Ascending aorta (tissue), 2 donors: ENCODE data around the gene SMLR1. TPM values are rescaled to one million over a fixed set of nuclear protein-coding genes. Genes with fewer than 3 reads are reported as not detected.

Source experiments
- DNase-seq, 2 donors: peaks; one replicate each; pipeline ENCODE4 v3.0.0-alpha.2; 2019; ENCODE audit warnings: low spot score in 2 of 2
- H3K27ac ChIP-seq, 2 donors: fragments of 200-600 bp; sonication (generic); one replicate each; pipeline ENCODE4 v1.5.1; 2016 to 2017; ENCODE audit warnings: mild to moderate bottlenecking in 1 of 2
- H3K27me3 ChIP-seq: fragments of 200-600 bp; sonication (generic); one replicate; pipeline ENCODE4 v1.5.1; 2017
- H3K36me3 ChIP-seq, 2 donors: fragments of 200-600 bp; sonication (generic); one replicate each; pipeline ENCODE4 v1.5.1; 2016
- H3K4me1 ChIP-seq, 2 donors: fragments of 200-600 bp; sonication (generic); one replicate each; pipeline ENCODE4 v1.5.1; 2016 to 2017; ENCODE audit warnings: mild to moderate bottlenecking in 1 of 2
- H3K4me3 ChIP-seq, 2 donors: fragments of 200-600 bp; sonication (generic); one replicate each; pipeline ENCODE4 v1.5.1; 2016 to 2017; ENCODE audit warnings: mild to moderate bottlenecking in 1 of 2
- H3K9me3 ChIP-seq, 2 donors: fragments of 200-600 bp; sonication (generic); one replicate each; pipeline ENCODE4 v1.5.1; 2016
- CTCF ChIP-seq, 3 experiments: fragments of 200-600 bp in 2 of 3; fragments of 450-650 bp in 1 of 3; sonication (generic) in 2 of 3; IDR thresholded peaks; one replicate each; pipeline ENCODE4 v1.5.1; 2016 to 2019; ENCODE audit warnings: antibody characterized with exemption in 3 of 3, mild to moderate bottlenecking in 1 of 3, moderate library complexity in 1 of 3
- intact Hi-C: fragments of 100-400 bp; cut with DNase I; formaldehyde crosslinking; loops from one replicate; pipeline ENCODE4 v1.15.1; 2023
- total RNA-seq: library from RNA; depleted of rRNA; stranded (reverse); fragments of >200 nt; gene quantifications from one replicate; pipeline ENCODE4 v1.1.0, GENCODE V29; 2016

SMLR1 gene
- total RNA-seq, 1 donor from 2014 or later = not detected

GRCh38 chr6:130841128-130841728 is 14.0 kb downstream of the SMLR1 start:
- Histone ChIP-seq H3K36me3 (no peaks in the 10 kb centered on the region), H3K4me3 (no peak overlapping the region), H3K27ac (peak overlapping the region in 1 of 2 donors; percentile 8), H3K9me3 (no peaks in the 10 kb centered on the region), H3K4me1 (no peaks in the 10 kb centered on the region), H3K27me3 (no peaks in the 10 kb centered on the region)
- TF ChIP-seq CTCF (IDR thresholded peaks at IDR 0.05) = no peak
- intact Hi-C loops = loop anchor here (10.0 kb wide), 1 partner anchor 516 kb away; no protein-coding TSS in a partner anchor
- no peak for DNase-seq

- Histone ChIP-seq H3K9me3 (no peaks in the 10 kb centered on the region), H3K4me1 (no peaks in the 10 kb centered on the region), H3K36me3 (no peaks in the 10 kb centered on the region), H3K27me3 (no peaks in the 10 kb centered on the region), H3K4me3 (no peak overlapping the region), H3K27ac (no peak overlapping the region)
- intact Hi-C loops = loop anchor here (10.0 kb wide), 1 partner anchor 519 kb away; no protein-coding TSS in a partner anchor
- DNase-seq = no peak
- peak; percentile 11 to 38 (median 14) for TF ChIP-seq CTCF (IDR thresholded peaks at IDR 0.05)
Measured at GRCh38 chr6:130843575-130844320, 16.5 kb downstream of the SMLR1 start.

- DNase-seq = no peak
- no peak overlapping the region for H3K4me3 ChIP-seq
- H3K4me1 ChIP-seq = no peaks in the 10 kb centered on the region
- H3K36me3 ChIP-seq = no peaks in the 10 kb centered on the region
- TF ChIP-seq CTCF (IDR thresholded peaks at IDR 0.05) = no peak
- H3K27ac ChIP-seq = no peak overlapping the region
- no peaks in the 10 kb centered on the region for H3K27me3 ChIP-seq
- intact Hi-C loops = loop anchor here (10.0 kb wide), 1 partner anchor 522 kb away; no protein-coding TSS in a partner anchor
- H3K9me3 ChIP-seq = no peaks in the 10 kb centered on the region
Measured at GRCh38 chr6:130846501-130846900, 19.3 kb downstream of the SMLR1 start.

GRCh38 chr6:130847001-130847910 is 20.1 kb downstream of the SMLR1 start:
- no peaks in the 10 kb centered on the region for H3K27me3 ChIP-seq
- intact Hi-C loops = loop anchor here (10.0 kb wide), 1 partner anchor 522 kb away; no protein-coding TSS in a partner anchor
- H3K27ac ChIP-seq = no peak overlapping the region
- no peak for TF ChIP-seq CTCF (IDR thresholded peaks at IDR 0.05)
- no peaks in the 10 kb centered on the region for H3K36me3 ChIP-seq
- H3K4me1 ChIP-seq = no peaks in the 10 kb centered on the region
- peak overlapping the region in 1 of 2 donors; percentile 26 for H3K4me3 ChIP-seq
- no peaks in the 10 kb centered on the region for H3K9me3 ChIP-seq
- no peak for DNase-seq

- intact Hi-C loops = loop anchor here (10.0 kb wide), 1 partner anchor 524 kb away; no protein-coding TSS in a partner anchor
- no peaks in the 10 kb centered on the region for H3K9me3 ChIP-seq
- no peak overlapping the region for H3K4me3 ChIP-seq
Measured at GRCh38 chr6:130848945-130849344, 21.7 kb downstream of the SMLR1 start.

More at GRCh38 chr6:130848945-130849344, 21.7 kb downstream of the SMLR1 start:
- H3K36me3 ChIP-seq = peaks cover 0 to 6% of the 10 kb centered on the region in 2 donors
- H3K4me1 ChIP-seq = no peaks in the 10 kb centered on the region
- no peak overlapping the region for H3K27ac ChIP-seq
- DNase-seq = no peak
- no peak for TF ChIP-seq CTCF (IDR thresholded peaks at IDR 0.05)
- no peaks in the 10 kb centered on the region for H3K27me3 ChIP-seq
